IPS-NIHi7 (cell line): ENCODE results near the gene CAPRIN2.

Experiments used
- DNase-seq: peaks from one replicate; pipeline ENCODE4 v3.0.0; 2012; ENCODE audit warnings: mixed read lengths; ENCODE audit errors: extremely low spot score

The CAPRIN2 gene

DNA sequence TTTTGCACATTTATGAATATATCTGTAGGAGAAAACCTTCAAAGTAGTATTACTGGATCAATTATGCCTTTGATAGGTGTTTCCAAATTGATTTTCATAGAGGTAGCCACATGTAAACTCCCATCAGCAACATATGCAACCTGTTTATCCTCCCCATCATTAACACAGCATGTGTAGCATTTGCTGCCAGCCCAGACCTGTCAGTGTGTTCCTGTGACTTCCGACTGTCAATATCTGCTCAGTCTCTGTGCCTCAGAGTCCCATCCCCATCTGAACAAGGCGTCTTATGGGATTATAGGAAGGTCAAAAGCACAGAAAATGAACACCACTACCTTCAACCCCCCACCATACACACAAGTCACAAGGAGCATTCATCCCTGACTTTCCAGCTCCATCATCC is 9.5 kb upstream of the CAPRIN2 start:
- no peak for DNase-seq

DNA sequence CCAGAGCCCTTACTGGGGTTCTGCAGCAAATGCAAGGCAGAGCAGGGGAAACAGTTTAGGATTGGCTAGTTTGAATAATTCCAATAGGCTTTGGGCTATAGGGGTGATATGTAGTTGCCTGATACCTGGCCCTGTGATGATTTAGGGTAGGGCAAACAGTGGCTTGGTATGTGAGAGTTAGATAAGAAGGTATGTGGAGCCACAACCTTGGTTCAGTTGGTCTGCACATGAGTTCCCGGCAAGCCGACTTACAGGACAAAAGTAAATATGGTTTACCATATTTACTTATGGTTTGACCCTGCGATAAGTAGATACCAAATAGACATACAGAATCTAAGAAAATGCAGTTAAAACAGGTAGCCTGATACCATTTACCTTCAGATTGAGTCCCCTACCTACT is 8.3 kb upstream of the CAPRIN2 start:
- no peak for DNase-seq

DNA sequence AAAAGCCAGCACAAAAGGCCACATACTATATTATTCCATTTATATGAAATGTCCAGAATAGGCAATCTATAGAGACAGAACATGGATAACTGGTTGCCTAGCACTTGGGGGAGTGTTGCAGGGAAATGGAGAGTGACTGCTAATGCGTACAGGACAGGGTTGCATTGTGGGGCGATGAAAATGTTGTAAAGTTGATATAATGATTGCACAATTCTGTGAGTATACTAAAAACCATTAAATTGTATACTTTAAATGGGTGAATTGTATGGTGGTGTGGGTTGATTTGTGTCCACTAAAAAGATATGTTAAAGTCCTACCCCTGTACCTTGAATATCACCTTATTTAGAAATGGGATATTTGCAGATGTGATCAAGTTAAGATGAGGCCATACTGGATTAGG is 7.0 kb upstream of the CAPRIN2 start:
- no peak for DNase-seq

DNA sequence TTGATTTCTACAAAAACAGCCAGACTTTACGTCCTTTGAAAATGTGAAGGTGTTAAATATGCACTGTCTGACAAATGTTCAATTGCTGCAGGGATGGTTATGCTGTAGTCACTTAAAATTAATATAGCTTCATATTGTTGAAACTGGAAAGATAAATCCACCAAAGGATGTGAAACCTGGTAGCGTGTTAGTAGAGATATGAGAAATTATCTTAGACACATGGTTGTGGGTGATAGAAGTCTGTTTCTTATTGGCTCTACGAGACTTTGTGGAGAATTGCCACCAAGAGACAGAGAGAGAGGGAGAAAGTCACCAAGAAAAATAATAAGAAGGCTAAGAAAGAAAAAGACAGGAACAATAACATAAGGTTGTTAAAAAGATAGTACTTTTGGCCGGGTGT is 2.6 kb upstream of the CAPRIN2 start:
- no peak for DNase-seq

DNA sequence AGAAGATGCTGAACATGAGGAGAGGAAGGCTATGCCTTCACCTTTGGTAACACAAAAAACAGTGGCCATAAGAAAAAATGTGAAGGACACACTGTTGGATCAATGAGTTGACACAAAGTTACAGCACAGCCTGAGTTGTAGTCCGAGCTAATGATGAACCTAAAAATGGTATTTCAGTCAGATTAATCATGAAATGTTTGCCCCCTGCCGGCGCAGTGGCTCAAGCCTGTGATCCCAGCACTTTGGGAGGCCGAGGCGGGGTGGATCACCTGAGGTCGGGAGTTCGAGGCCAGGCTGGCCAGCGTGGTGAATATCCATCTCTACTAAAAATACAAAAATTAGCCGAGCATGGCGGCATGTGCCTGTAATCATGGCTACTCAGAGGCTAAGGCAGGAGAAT is 1.3 kb upstream of the CAPRIN2 start:
- no peak for DNase-seq

DNA sequence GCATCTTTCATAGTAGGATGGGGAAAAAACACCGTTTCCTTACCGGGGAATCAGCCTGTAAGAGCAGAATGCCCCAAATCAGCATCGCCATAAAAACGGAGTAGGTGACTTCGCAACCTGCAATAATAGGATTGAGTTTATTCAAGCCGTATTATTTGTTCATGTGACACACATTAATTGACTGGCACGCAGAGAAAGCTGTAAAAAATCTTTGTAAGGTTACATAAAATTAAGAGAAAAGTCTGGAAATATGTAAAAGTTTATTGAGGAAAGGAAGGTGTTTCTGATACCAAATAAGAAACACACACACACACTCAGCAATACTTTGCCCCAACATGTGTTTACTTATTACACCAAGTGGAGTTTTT is 628 bp upstream of the CAPRIN2 start:
- no peak for DNase-seq

DNA sequence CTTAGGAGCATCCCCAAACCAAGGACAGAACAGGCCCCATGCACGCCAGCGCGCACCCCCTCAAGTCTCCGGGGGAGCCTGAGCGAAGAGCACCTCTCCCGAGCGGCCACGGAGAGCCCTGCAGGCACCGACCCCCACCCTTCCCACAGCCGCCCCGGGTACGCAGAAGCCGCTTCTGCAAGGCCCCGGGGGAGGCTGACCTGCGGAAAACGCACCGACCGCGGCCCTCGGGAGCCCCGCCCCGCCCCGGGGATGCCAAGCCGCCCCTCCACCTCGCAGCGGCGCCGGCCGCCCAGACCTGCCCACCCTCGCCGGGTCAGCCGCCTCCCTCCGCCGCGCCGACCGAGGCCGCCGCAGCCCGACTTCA is 385 bp downstream of the CAPRIN2 start:
- no peak for DNase-seq

DNA sequence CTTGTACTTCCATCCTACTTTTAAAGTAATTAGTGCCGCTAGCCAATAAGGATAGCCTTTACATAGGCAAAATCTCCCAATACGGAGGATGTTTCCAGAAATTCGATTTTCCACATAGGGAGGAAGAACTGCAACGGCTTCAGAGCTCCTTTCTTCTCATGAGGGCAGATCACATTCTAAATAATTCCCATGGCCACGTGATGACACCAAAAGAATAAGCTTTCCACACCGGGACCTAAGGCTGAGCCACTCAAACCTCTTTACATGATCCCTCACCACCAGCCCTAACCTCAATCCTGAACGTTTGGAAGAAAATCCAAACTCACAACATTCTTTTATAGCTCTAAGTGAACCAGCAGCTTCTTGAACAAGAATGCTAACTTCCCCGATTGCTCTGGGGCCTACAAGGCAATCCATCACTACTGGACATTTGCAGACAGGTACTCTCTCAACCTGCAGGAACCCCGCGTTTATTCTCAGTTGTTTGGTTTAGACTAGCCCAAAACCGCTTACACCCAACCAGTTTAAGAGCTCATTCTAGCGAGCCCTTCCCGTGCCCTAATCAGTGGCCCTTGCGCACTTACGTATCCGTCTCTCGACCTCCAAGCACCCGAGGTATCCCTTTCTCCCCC is 884 bp downstream of the CAPRIN2 start:
- no peak for DNase-seq

DNA sequence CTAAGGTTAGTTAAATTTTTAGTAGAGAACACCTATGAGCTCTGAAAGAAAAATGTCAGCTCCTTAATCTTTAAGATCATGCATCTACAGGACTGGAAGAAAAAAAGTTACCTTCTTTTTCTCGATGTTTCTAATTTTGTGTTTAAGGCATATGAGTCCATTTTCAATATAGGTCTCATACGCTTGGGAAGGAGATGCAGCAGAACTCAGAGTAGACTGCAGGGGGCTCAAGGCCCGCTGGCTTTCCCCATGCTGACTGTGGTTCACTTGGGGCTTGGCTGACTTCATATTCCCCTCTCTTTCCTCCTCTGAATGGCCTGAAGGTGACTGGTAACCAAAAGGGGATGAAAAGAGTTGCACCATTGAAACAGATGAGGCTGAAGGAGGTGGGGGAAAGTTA is 1.5 kb downstream of the CAPRIN2 start:
- DNase-seq, result peak; percentile 57

DNA sequence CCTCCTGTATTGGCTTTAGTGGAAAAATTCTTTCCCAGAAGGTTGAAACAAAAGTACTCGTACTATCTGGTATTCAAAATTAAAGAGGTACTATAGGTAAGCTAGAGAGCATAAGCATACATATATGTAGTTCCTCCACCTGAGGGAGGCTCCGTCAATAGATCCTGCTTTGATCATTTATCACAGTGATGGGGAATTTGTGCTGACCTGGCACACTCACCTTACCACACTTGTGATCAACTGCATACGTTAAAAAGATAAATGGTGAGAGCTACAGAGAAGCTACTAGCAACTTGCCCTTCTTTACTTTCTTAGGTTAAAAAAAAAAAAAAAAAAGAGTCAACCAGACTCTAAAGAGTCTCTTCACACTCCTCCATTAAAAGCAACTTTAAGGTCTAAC is 2.5 kb downstream of the CAPRIN2 start:
- no peak for DNase-seq

DNA sequence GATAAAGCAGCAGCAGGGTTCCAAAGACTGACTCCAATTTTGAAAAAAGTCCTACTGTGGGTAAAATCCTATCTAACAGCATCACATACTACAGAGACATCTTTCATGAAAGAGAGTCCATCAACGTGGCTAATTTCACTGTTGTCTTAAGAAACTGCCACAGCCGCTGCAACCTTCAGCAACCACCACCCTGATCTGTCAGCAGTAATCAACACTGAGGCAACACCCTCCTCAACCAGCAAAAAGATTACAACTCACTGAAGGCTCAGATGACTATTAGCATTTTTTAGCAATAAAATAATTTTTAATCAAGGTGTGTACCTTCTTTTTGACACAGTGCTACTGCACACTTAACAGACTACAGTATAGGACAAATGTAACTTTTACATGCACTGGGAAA is 6.6 kb downstream of the CAPRIN2 start:
- DNase-seq, result no peak

DNA sequence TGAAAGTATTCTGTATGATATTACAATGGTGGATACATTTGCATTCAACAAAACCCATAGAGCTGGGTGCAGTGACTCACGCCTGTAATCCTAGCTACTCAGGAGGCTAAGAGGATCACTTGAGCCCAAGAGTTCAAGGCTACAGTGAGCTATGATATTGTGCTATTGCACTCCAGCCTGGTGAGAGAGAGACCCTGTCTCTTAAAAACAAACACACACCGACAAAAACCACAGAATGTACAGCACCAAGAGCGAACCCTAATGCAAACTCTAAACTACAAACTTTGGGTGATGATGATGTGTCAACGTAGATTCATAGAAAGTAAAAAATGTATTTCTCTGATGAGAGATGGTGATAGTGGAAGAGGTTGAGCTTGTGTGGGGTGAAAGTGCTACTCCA is 8.6 kb downstream of the CAPRIN2 start:
- DNase-seq, result no peak

DNA sequence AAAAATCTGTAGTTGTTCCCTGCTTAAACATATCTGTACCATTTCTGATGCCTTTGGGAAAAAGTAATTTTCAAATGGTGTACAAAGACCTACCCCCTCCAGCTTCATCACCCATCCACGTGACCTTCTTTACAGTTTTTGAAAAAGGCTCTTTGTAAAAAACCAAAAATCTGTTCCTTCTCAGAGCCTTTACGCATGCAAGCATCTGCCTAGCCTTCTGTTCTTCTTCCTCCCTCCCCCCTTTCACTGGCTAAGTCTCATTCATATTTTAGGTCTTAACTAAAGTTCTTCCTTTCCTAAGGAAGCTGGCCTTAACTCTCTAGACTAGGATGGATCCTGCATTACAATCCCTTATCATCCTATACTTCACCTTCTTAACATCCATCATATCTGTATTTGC is 10.4 kb downstream of the CAPRIN2 start:
- DNase-seq, result no peak

DNA sequence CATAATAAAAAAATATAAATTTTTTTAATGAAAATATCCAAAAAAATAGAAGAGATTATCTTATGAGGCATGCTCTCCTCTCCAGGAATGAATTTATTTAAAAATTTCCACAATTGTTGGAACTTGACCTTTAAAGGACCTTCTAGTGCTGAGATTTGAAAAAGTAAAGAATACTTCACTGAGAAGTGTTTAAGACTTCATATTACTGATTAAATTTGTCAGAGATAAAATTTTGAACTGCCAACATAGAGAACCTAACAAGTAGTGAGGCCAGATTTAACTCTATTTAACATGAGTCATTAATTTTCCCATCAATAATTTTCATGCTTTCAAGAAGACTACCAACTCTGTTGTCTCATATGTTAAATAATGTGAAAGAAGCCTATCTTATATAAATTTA is 14.5 kb downstream of the CAPRIN2 start:
- DNase-seq, result no peak

DNA sequence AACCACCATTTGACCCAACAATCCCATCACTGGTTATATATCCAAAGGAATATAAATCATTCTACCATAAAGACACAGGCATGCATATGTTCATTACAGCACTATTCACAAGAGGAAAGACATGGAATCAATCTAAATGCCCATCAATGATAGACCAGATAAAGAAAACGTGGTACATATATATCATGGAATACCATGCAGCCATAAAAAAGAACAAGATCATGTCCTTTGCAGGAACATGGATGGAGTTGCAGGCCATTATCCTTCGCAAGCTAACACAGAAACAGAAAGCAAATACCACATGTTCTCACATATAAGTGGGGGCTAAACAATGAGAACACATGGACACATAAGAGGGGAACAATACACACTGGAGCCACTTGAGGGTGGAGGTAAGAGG is 15.7 kb downstream of the CAPRIN2 start:
- DNase-seq, result no peak

DNA sequence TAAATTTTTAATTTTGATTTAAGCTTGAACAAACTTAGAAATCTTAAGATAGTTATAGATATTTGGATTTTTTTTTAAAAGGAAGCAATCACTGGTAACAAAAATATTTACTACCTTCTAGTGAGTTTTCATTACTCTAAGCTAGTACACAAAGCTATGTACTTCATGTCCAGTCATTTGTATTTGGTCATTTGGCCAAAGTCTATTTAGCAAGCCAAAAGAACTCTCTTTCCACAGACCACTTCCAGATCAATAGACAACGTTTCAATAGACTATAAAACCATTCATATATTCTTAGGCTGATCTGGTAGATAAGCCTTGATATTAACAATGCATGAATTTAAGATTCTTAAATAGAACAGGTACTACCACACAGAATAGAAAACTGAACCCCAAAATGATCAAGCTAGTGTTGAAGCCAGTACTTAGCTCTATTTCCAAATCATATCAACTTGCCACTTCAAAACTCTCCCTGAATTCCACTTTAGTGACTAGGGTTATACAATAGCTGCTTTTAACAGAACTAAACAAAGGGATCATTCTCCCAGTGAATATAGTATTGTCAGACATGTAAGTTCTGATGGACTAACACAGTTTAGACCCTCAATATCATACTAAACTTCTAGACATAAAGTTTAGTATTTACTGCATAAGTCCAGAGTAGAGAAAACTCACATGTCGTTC is 21.7 kb downstream of the CAPRIN2 start:
- DNase-seq, result no peak

DNA sequence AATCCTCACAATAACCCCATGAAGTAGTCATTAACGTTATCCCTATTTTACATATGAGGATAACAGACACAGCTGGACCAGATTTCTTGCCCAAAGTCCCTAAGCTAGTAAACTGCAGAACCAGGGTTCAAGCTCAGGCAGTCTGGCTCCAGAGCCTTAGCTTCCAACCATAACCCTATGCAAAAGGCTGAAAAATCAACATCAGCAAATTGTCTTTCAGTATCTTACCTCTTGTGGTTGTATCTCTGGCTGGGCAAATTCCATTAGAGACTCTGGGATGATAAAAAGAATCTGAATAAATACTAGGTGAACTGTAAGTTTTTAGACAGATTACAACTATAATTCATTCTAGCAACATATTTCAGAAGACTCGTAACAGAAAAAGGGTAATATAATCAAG is 24.7 kb downstream of the CAPRIN2 start:
- DNase-seq, result no peak

DNA sequence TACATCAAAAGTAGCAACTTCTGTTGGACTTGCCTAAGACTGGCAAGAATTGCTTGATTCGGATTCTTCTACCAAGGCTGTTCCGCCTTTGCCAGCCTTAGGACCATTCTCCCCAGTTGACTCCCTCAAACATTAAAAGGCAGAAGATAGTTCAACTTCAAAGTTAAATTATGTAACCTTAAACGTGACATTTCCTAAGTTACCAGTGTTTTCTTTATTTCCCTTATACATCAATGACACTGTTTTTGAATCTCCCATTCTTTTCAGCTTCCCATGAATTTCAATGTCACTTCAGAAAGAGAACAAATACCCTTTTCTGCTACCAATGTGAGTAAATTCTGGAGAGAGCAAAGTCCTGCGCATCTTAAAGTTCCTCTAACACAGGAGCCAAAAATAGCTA is 25.2 kb downstream of the CAPRIN2 start:
- no peak for DNase-seq

DNA sequence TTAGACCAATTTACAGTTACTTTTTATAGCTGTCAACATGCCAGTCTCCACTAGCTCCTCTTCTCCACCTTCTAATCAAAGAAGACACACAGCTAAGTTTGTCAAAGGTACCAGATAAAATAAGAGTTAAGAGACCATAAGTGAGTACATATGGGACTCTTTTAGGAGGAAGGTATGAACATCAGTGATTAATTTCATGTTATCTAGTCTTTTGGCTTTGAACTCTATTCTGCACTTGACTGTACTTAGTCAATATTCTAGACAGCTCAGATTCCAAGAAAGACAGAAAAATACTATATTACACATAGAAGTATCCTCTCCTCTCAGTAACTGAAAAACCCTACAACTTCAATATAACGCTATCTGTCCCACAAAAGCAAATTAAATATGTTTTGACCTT is 28.1 kb downstream of the CAPRIN2 start:
- no peak for DNase-seq

DNA sequence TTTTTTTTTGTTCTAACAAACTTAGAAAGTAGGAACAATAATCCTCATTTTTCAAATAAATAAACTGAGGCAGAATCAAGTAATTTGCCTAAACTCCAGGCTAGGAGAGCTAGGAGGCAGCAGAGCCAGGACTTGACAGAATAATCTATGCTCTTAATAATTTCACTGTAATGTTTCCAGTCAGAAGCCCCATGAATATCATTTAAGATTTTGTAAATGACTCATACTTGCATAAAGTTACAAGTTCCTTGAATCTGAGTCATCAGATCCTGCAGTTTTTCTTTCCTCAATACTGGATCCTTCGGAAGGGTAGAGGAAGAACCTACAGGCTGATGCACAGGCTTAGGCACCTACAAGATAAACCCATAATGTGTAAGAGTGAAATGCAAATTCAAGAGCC is 29.0 kb downstream of the CAPRIN2 start:
- DNase-seq, result no peak

DNA sequence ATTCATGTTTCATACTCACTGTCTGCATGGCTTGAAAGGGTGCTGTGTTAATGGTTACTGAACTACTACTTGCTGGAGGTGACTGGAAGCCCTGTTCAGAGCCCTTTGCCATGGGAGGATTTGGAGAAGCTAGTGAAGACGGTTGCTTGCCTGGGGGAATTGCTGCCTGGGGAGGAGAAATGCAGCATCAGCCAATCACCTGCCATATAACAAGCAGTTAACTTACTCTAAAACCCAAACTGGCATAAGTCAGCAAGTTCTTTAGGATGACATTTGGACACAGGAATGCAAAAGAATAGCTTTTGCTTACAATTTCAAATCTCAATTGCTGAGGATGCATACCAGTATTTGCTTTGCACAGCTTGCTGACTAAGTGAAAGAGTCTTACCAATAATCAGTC is 35.7 kb downstream of the CAPRIN2 start:
- peak; percentile 15 for DNase-seq

DNA sequence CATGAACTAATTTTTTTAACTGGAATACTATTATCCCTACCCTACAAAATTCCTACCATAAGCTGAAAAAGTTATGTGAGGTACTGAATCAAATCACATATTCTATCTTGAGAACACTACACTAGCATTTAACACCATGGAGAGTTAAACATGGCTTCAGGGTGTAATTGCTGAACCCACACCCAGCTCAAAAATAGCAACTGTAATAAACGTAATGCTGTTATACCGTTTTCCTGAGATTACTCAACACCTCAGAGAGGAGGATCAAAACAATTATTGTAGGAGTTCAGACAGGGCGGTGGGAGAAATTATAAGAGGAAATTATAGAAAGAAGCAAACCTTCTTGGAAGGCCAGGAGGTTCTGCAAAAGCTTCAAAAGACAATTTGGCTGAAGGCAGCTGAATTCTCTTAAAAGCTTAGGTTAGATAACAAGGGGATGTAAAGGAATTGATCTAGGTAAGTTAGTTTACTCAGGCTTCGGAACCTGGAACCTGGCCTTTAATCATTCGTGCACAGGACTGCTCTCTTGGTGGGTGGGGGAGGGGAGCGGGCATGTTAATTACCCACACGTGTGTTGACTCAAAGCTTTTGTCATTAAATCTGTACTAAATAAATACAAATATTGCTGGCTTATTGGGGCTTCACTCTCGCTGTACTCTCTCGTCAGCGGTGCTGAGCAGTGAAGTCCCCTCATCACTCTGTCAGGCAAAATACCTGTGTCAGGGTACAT is 47.0 kb downstream of the CAPRIN2 start:
- DNase-seq, result no peak

DNA sequence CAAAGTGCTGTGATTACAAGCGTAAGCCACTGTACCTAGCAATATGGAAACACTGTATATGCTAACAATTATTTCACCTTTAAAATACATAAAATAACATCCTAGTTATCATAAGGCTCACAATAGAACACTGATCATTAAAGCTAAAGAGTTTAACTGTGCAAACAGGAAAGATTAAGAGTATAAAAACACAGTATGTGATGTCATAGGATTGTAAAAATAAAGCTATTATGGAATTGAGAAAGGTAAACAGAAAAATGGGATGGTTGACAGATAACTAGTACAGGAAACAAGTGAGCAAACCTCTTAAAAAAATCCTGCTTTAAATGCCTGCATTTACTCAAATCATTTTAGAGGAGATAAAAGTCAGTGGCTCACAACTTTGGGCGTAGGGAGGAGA is 48.3 kb downstream of the CAPRIN2 start:
- DNase-seq, result no peak

DNA sequence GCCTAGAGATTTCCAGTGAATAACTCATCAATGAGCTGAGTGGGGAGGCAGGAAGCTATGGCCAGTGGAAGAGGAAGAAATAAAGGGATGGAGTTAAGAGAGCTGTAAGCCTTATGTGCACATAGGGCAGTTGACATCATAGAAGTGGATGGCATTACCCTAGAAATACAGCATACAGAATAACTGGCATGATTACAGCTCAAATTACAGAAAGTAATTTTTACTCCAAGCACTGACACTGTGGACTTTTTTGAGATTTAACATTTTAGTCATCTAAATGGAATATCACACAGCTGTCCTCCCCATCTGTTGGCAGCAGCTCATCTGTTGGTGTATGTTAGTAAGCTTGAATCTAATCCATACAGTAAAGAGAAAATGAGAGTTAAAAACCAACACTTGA is 53.7 kb downstream of the CAPRIN2 start:
- DNase-seq, result no peak
